Thoracic aorta (tissue), 2 donors: ENCODE measurements around the gene RERG. TPM values are rescaled to one million over a fixed set of nuclear protein-coding genes. Genes with fewer than 3 reads are reported as not detected.
A peak's percentile ranks its signal among the peaks of the same experiment; 100 is the strongest.
"Not testable (repeated sequence)": the region's sequence is repeated elsewhere in the genome, so short reads cannot be mapped to it uniquely, and the experiment has no call there.

Experiments used
- ATAC-seq: fragments of 150-250 bp; one replicate; pipeline ENCODE4 v1.8.0; 2017; ENCODE audit warnings: low read depth; ENCODE audit not compliant: insufficient number of reproducible peaks, low FRiP score
- DNase-seq: peaks from one replicate; pipeline ENCODE4 v3.0.0-alpha.2; 2020; ENCODE audit warnings: low spot score
- H3K27ac ChIP-seq, 2 donors: fragments of 200-600 bp; sonication (generic); 1 replicate in 1 of 2; 2 replicates in 1 of 2; pipeline ENCODE4 v1.5.1; 2016; ENCODE audit warnings: mild to moderate bottlenecking in 2 of 2, moderate library complexity in 2 of 2
- H3K27me3 ChIP-seq: fragments of 200-600 bp; sonication (generic); replicated peaks from 2 replicates; pipeline ENCODE4 v1.6.0; 2016; ENCODE audit warnings: mild to moderate bottlenecking; ENCODE audit not compliant: insufficient read depth
- H3K36me3 ChIP-seq: fragments of 200-600 bp; sonication (generic); one replicate; pipeline ENCODE4 v1.5.1; 2016
- H3K4me1 ChIP-seq, 2 donors: fragments of 200-600 bp; sonication (generic); 1 replicate in 1 of 2; 2 replicates in 1 of 2; pipeline versions ENCODE4 v1.5.1 to v1.6.0; 2016; ENCODE audit warnings: low read depth in 2 of 2, mild to moderate bottlenecking in 1 of 2; ENCODE audit not compliant: control insufficient read depth in 1 of 2
- H3K4me3 ChIP-seq: fragments of 200-600 bp; sonication (generic); 2 replicates; pipeline ENCODE4 v1.5.1; 2016; ENCODE audit warnings: mild to moderate bottlenecking
- H3K9me3 ChIP-seq: fragments of 200-600 bp; sonication (generic); 2 replicates; pipeline ENCODE4 v1.5.1; 2016
- CTCF ChIP-seq: fragments of 200-600 bp; sonication (generic); IDR thresholded peaks from one replicate; pipeline ENCODE4 v1.5.1; 2019; ENCODE audit warnings: antibody characterized with exemption
- total RNA-seq, 2 donors: library from RNA; depleted of rRNA; stranded (reverse); fragments of >200 nt; gene quantifications; one replicate each; pipeline versions ENCODE4 v1.1.0 to v1.2.3, GENCODE V29; 2016

Gene RERG
- total RNA-seq, 2 donors from 2014 or later, result 92.3 to 120 TPM

- ATAC-seq, result no peak
- DNase-seq, result no peak
- TF ChIP-seq CTCF, result no peak
- Histone ChIP-seq H3K27ac (no peak overlapping the region), H3K9me3 (no peaks in the 10 kb centered on the region), H3K36me3 (no peaks in the 10 kb centered on the region), H3K27me3 (no peaks in the 10 kb centered on the region), H3K4me1 (peaks cover 0 to 9% of the 10 kb centered on the region in 2 donors), H3K4me3 (no peak overlapping the region)
Measured at GRCh38 chr12:15230751-15231150, 9.5 kb upstream of the RERG start.

- no peak overlapping the region for H3K4me3 ChIP-seq
- H3K9me3 ChIP-seq, result no peaks in the 10 kb centered on the region
- DNase-seq (no peak), ATAC-seq (no peak)
- H3K27ac ChIP-seq, result no peak overlapping the region
- no peaks in the 10 kb centered on the region for H3K36me3 ChIP-seq
- peaks cover 0 to 9% of the 10 kb centered on the region in 2 donors for H3K4me1 ChIP-seq
- H3K27me3 ChIP-seq, result no peaks in the 10 kb centered on the region
- no peak for TF ChIP-seq CTCF
Measured at GRCh38 chr12:15230137-15230536, 8.9 kb upstream of the RERG start.

- TF ChIP-seq CTCF, result peak; percentile 66
- no peaks in the 10 kb centered on the region for H3K9me3 ChIP-seq
- peaks cover 2 to 14% of the 10 kb centered on the region in 2 donors for H3K4me1 ChIP-seq
- no peaks in the 10 kb centered on the region for H3K36me3 ChIP-seq
- H3K27ac ChIP-seq, result no peak overlapping the region
- H3K4me3 ChIP-seq, result no peak overlapping the region
- DNase-seq (no peak), ATAC-seq (no peak)
- no peaks in the 10 kb centered on the region for H3K27me3 ChIP-seq
Measured at GRCh38 chr12:15227004-15227679, 5.9 kb upstream of the RERG start.

- H3K4me3 ChIP-seq, H3K27ac ChIP-seq, ATAC-seq, DNase-seq, H3K27me3 ChIP-seq, H3K36me3 ChIP-seq, H3K9me3 ChIP-seq: not testable (repeated sequence)
- H3K4me1 ChIP-seq, result peaks cover 9 to 21% of the 10 kb centered on the region in 2 donors
Measured at GRCh38 chr12:15225863-15226218, 4.6 kb upstream of the RERG start.

- no peak for ATAC-seq
- TF ChIP-seq CTCF, result no peak
Measured at GRCh38 chr12:15225136-15225862, 4.1 kb upstream of the RERG start.

More at GRCh38 chr12:15225136-15225862, 4.1 kb upstream of the RERG start:
- Histone ChIP-seq H3K9me3 (no peaks in the 10 kb centered on the region), H3K4me3 (no peak overlapping the region), H3K27ac (no peak overlapping the region), H3K4me1 (peaks cover 9 to 21% of the 10 kb centered on the region in 2 donors), H3K36me3 (no peaks in the 10 kb centered on the region), H3K27me3 (no peaks in the 10 kb centered on the region)
- no peak for DNase-seq
